HepG2 (cell line): ENCODE data around the gene FOXK2. TPM values are rescaled to one million over a fixed set of nuclear protein-coding genes. Genes with fewer than 3 reads are reported as not detected.

Experiments used
- GZF1 ChIP-seq: sonication (generic); formaldehyde crosslinking; IDR thresholded peaks from 2 replicates; pipeline ENCODE4 v1.5.1; 2020; ENCODE audit warnings: mild to moderate bottlenecking, missing genetic modification reagents
- HCFC1 ChIP-seq: fragments of 150-350 bp; IDR thresholded peaks from 2 replicates; pipeline ENCODE4 v1.6.1; 2014; ENCODE audit warnings: low read depth, low read length
- KDM2A ChIP-seq: sonication (generic); formaldehyde crosslinking; IDR thresholded peaks from 2 replicates; pipeline ENCODE4 v1.4.0; 2020; ENCODE audit warnings: low read depth, missing genetic modification reagents, borderline replicate concordance
- MED13 ChIP-seq: sonication (generic); formaldehyde crosslinking; IDR thresholded peaks from 2 replicates; pipeline ENCODE4 v1.5.0; 2020; ENCODE audit warnings: missing genetic modification reagents
- MEIS1 ChIP-seq: sonication (generic); formaldehyde crosslinking; IDR thresholded peaks from 2 replicates; pipeline ENCODE4 v1.9.0; 2021; ENCODE audit warnings: mild to moderate bottlenecking, missing genetic modification reagents, moderate library complexity, borderline replicate concordance
- RAD21 ChIP-seq: fragments of 450-650 bp; formaldehyde crosslinking; IDR thresholded peaks from 2 replicates; pipeline ENCODE4 v1.5.0; 2020; ENCODE audit warnings: mild to moderate bottlenecking
- RXRA ChIP-seq: sonication (generic); formaldehyde crosslinking; IDR thresholded peaks from 2 replicates; pipeline ENCODE4 v1.5.1; 2020; ENCODE audit warnings: missing genetic modification reagents
- SETDB1 ChIP-seq: sonication (generic); formaldehyde crosslinking; IDR thresholded peaks from 2 replicates; pipeline ENCODE4 v1.5.1; 2020; ENCODE audit warnings: missing genetic modification reagents, mild to moderate bottlenecking, borderline replicate concordance
- SIX4 ChIP-seq: sonication (generic); formaldehyde crosslinking; IDR thresholded peaks from 2 replicates; pipeline ENCODE4 v1.4.0; 2020; ENCODE audit warnings: missing genetic modification reagents
- SMARCC2 ChIP-seq: fragments of 450-650 bp; IDR thresholded peaks from 2 replicates; pipeline ENCODE4 v1.6.1; 2017; ENCODE audit warnings: antibody characterized with exemption, mild to moderate bottlenecking
- WIZ ChIP-seq: sonication (generic); formaldehyde crosslinking; IDR thresholded peaks from 2 replicates; pipeline ENCODE4 v1.5.1; 2020; ENCODE audit warnings: mild to moderate bottlenecking, missing genetic modification reagents
- ZNF3 ChIP-seq: IDR thresholded peaks from 2 replicates; pipeline ENCODE4 v1.7.0; 2017; ENCODE audit warnings: inconsistent platforms
- ZNF670 ChIP-seq: sonication (generic); formaldehyde crosslinking; IDR thresholded peaks from 2 replicates; pipeline ENCODE4 v1.8.0; 2022; ENCODE audit warnings: mild to moderate bottlenecking, missing genetic modification reagents, borderline replicate concordance
- polyA plus RNA-seq, 8 experiments: library from polyadenylated mRNA; depleted of rRNA in 3 of 8; stranded (reverse) in 7 of 8; unstranded in 1 of 8; fragments of >200 nt; fragmentation: Illumina TruSeq in 4 of 8; extraction: Trizol in 4 of 8; gene quantifications; 2 replicates each; pipeline versions ENCODE4 v1.2.1 to v1.2.3, GENCODE V29; 2011 to 2016; ENCODE audit warnings: low read depth in 4 of 8, missing spikeins in 1 of 8, mixed read lengths in 1 of 8; ENCODE audit not compliant: insufficient read depth in 1 of 8
- total RNA-seq, 5 experiments: library from RNA; depleted of rRNA; stranded (reverse); fragments of >200 nt; fragmentation: Illumina TruSeq; extraction: Trizol; gene quantifications; 2 replicates each; pipeline ENCODE4 v1.2.3, GENCODE V29; 2016; ENCODE audit warnings: low read depth in 1 of 5
- TF ChIP-seq, protein P1 (sequence below): sonication (generic); formaldehyde crosslinking; IDR thresholded peaks from 2 replicates; pipeline ENCODE4 v1.4.0; 2020; ENCODE audit warnings: missing genetic modification reagents; ENCODE audit errors: not compliant biosample characterization
- TF ChIP-seq, protein P2 (sequence below): sonication (generic); formaldehyde crosslinking; IDR thresholded peaks from 2 replicates; pipeline ENCODE4 v1.4.0; 2020; ENCODE audit warnings: missing genetic modification reagents
- TF ChIP-seq, protein P3 (sequence below): sonication (generic); formaldehyde crosslinking; IDR thresholded peaks from 2 replicates; pipeline ENCODE4 v1.9.0; 2022; ENCODE audit warnings: low read depth, missing genetic modification reagents
- TF ChIP-seq, protein P4 (sequence below): sonication (generic); formaldehyde crosslinking; IDR thresholded peaks from 2 replicates; pipeline ENCODE4 v1.5.1; 2020; ENCODE audit warnings: missing genetic modification reagents, mild to moderate bottlenecking, borderline replicate concordance
- TF ChIP-seq, protein P5 (sequence below): sonication (generic); formaldehyde crosslinking; IDR thresholded peaks from 2 replicates; pipeline ENCODE4 v1.4.0; 2020; ENCODE audit warnings: mild to moderate bottlenecking, missing genetic modification reagents
- TF ChIP-seq, protein P6 (sequence below): sonication (generic); formaldehyde crosslinking; IDR thresholded peaks from 2 replicates; pipeline ENCODE4 v1.5.0; 2020; ENCODE audit warnings: missing genetic modification reagents, mild to moderate bottlenecking, borderline replicate concordance
- TF ChIP-seq, protein P7 (sequence below): sonication (generic); formaldehyde crosslinking; IDR thresholded peaks from 2 replicates; pipeline ENCODE4 v1.4.0; 2020; ENCODE audit warnings: low read depth, mild to moderate bottlenecking, missing genetic modification reagents
- TF ChIP-seq, protein P8 (sequence below): sonication (generic); formaldehyde crosslinking; IDR thresholded peaks from 2 replicates; pipeline ENCODE4 v1.4.0; 2020; ENCODE audit warnings: mild to moderate bottlenecking, missing genetic modification reagents

Gene FOXK2
- total and polyA plus RNA-seq, 2 of the 13 experiments (the other 11 are each of a cell fraction or from before 2014, with no cell fraction given), result 67.1 to 67.2 TPM

DNA sequence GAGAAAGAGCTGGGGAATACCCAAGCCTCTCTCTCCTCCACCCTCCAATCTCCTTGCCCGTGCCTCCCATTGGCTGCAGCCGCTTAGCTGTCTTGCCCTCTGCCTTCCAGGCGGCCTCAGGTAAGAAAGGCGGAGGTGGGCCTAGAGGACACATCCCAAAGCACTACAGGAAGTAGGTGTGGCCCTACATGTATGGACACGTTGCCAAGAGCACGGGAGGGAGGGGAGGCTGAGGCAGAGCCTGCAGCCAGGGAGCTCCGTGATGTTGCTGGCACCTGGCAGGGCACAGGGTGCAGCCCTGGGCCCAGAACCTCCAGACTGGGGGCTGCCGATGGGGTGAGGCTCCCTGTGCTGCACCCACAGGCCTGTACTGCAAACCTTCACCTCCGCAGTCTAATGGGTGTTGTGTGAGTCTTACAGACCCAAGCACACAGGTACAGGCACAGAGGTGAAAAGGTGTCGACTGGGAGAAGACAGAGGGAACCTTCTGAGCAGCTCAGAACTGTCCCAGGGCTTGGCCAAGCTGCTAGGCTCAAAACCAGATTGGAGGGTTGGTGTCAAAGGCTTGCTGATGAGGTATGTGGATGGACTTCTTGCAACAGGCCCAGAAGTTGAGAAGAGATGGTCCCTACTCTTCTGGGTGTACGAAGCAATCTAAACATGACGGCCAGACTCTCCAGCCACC, 23.5 kb upstream of the FOXK2 start (continued):
- 0 out of 2 replicates have a peak, but pooled peaks have one; percentile 45 for TF ChIP-seq WIZ (CRISPR knock-in tag)
- TF ChIP-seq HCFC1, result no peak
- TF ChIP-seq, protein P1, sequence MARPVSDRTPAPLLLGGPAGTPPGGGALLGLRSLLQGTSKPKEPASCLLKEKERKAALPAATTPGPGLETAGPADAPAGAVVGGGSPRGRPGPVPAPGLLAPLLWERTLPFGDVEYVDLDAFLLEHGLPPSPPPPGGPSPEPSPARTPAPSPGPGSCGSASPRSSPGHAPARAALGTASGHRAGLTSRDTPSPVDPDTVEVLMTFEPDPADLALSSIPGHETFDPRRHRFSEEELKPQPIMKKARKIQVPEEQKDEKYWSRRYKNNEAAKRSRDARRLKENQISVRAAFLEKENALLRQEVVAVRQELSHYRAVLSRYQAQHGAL (CRISPR knock-in tag), result no peak
- TF ChIP-seq, protein P2, sequence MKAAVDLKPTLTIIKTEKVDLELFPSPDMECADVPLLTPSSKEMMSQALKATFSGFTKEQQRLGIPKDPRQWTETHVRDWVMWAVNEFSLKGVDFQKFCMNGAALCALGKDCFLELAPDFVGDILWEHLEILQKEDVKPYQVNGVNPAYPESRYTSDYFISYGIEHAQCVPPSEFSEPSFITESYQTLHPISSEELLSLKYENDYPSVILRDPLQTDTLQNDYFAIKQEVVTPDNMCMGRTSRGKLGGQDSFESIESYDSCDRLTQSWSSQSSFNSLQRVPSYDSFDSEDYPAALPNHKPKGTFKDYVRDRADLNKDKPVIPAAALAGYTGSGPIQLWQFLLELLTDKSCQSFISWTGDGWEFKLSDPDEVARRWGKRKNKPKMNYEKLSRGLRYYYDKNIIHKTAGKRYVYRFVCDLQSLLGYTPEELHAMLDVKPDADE (CRISPR knock-in tag), result no peak
- TF ChIP-seq, protein P3, sequence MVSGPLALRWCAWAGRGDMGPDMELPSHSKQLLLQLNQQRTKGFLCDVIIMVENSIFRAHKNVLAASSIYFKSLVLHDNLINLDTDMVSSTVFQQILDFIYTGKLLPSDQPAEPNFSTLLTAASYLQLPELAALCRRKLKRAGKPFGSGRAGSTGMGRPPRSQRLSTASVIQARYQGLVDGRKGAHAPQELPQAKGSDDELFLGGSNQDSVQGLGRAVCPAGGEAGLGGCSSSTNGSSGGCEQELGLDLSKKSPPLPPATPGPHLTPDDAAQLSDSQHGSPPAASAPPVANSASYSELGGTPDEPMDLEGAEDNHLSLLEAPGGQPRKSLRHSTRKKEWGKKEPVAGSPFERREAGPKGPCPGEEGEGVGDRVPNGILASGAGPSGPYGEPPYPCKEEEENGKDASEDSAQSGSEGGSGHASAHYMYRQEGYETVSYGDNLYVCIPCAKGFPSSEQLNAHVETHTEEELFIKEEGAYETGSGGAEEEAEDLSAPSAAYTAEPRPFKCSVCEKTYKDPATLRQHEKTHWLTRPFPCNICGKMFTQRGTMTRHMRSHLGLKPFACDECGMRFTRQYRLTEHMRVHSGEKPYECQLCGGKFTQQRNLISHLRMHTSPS (CRISPR knock-in tag), result no peak
- no peak for TF ChIP-seq ZNF670 (CRISPR knock-in tag)
- no peak for TF ChIP-seq SMARCC2
- no peak for TF ChIP-seq MED13 (CRISPR knock-in tag)
- TF ChIP-seq RAD21, result no peak
- TF ChIP-seq SIX4, result no peak
- peak; percentile 81 for TF ChIP-seq MEIS1 (CRISPR knock-in tag)
- TF ChIP-seq RXRA (CRISPR knock-in tag), result peak; percentile 50; the same call in 1 of the 2 replicates
- TF ChIP-seq GZF1 (CRISPR knock-in tag), result no peak
- no peak for TF ChIP-seq ZNF3
- TF ChIP-seq SETDB1 (CRISPR knock-in tag), result no peak
- TF ChIP-seq, protein P4, sequence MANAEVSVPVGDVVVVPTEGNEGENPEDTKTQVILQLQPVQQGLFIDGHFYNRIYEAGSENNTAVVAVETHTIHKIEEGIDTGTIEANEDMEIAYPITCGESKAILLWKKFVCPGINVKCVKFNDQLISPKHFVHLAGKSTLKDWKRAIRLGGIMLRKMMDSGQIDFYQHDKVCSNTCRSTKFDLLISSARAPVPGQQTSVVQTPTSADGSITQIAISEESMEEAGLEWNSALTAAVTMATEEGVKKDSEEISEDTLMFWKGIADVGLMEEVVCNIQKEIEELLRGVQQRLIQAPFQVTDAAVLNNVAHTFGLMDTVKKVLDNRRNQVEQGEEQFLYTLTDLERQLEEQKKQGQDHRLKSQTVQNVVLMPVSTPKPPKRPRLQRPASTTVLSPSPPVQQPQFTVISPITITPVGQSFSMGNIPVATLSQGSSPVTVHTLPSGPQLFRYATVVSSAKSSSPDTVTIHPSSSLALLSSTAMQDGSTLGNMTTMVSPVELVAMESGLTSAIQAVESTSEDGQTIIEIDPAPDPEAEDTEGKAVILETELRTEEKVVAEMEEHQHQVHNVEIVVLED (CRISPR knock-in tag), result 0 out of 2 replicates have a peak, but pooled peaks have one; percentile 19
- TF ChIP-seq, protein P5, sequence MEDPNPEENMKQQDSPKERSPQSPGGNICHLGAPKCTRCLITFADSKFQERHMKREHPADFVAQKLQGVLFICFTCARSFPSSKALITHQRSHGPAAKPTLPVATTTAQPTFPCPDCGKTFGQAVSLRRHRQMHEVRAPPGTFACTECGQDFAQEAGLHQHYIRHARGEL, result no peak
- TF ChIP-seq KDM2A (CRISPR knock-in tag), result peak; percentile 23; the same call in 1 of the 2 replicates
- TF ChIP-seq, protein P6, sequence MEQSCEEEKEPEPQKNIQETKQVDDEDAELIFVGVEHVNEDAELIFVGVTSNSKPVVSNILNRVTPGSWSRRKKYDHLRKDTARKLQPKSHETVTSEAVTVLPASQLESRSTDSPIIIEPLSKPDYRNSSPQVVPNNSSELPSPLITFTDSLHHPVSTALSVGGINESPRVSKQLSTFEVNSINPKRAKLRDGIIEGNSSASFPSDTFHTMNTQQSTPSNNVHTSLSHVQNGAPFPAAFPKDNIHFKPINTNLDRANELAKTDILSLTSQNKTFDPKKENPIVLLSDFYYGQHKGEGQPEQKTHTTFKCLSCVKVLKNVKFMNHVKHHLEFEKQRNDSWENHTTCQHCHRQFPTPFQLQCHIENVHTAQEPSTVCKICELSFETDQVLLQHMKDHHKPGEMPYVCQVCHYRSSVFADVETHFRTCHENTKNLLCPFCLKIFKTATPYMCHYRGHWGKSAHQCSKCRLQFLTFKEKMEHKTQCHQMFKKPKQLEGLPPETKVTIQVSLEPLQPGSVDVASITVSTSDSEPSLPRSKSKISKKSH (CRISPR knock-in tag), result peak; percentile 91; the same call in 1 of the 2 replicates
- TF ChIP-seq, protein P7, sequence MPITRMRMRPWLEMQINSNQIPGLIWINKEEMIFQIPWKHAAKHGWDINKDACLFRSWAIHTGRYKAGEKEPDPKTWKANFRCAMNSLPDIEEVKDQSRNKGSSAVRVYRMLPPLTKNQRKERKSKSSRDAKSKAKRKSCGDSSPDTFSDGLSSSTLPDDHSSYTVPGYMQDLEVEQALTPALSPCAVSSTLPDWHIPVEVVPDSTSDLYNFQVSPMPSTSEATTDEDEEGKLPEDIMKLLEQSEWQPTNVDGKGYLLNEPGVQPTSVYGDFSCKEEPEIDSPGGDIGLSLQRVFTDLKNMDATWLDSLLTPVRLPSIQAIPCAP (CRISPR knock-in tag), result peak; percentile 45; the same call in 1 of the 2 replicates
- TF ChIP-seq, protein P8, sequence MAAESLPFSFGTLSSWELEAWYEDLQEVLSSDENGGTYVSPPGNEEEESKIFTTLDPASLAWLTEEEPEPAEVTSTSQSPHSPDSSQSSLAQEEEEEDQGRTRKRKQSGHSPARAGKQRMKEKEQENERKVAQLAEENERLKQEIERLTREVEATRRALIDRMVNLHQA, result no peak
